Trophoblast cell (in vitro differentiated cells and primary cell): ENCODE measurements around the gene SMURF2.

Experiments
- DNase-seq, 2 donors: peaks; one replicate each; pipeline ENCODE4 v3.0.0-alpha.2; 2016
- H2AFZ ChIP-seq: 2 replicates; pipeline ENCODE4 v1.6.1; 2013; ENCODE audit warnings: low read length, moderate library complexity, mild to moderate bottlenecking; ENCODE audit not compliant: insufficient read depth, poor library complexity
- H2AK5ac ChIP-seq: 2 replicates; pipeline ENCODE4 v1.6.1; 2013; ENCODE audit warnings: mild to moderate bottlenecking, low read length
- H2BK120ac ChIP-seq: 2 replicates; pipeline ENCODE4 v1.6.1; 2013; ENCODE audit warnings: low read length, mild to moderate bottlenecking, moderate library complexity; ENCODE audit not compliant: insufficient read depth, poor library complexity
- H2BK12ac ChIP-seq: 2 replicates; pipeline ENCODE4 v1.6.1; 2013; ENCODE audit warnings: mild to moderate bottlenecking, low read length, moderate library complexity
- H2BK5ac ChIP-seq: 2 replicates; pipeline ENCODE4 v1.6.1; 2013; ENCODE audit warnings: low read length, low read depth, moderate library complexity, mild to moderate bottlenecking; ENCODE audit not compliant: poor library complexity
- H3K14ac ChIP-seq: 2 replicates; pipeline ENCODE4 v1.6.1; 2013; ENCODE audit warnings: mild to moderate bottlenecking, low read length
- H3K18ac ChIP-seq: 2 replicates; pipeline ENCODE4 v1.6.1; 2013; ENCODE audit warnings: mild to moderate bottlenecking, low read length
- H3K23ac ChIP-seq: 2 replicates; pipeline ENCODE4 v1.6.1; 2013; ENCODE audit warnings: low read length
- H3K27ac ChIP-seq: 2 replicates; pipeline ENCODE4 v1.5.1; 2013; ENCODE audit warnings: low read depth, mild to moderate bottlenecking, inconsistent platforms, low read length, moderate library complexity
- H3K27me3 ChIP-seq: 2 replicates; pipeline ENCODE4 v1.6.1; 2013; ENCODE audit warnings: inconsistent platforms, mild to moderate bottlenecking, low read length, moderate library complexity; ENCODE audit not compliant: insufficient read depth
- H3K36me3 ChIP-seq, 2 experiments: 1 replicate in 1 of 2; 2 replicates in 1 of 2; pipeline ENCODE4 v1.6.1; 2013; ENCODE audit warnings: low read length in 2 of 2, mild to moderate bottlenecking in 2 of 2, moderate library complexity in 1 of 2; ENCODE audit not compliant: insufficient read depth in 2 of 2, control insufficient read depth in 1 of 2
- H3K4ac ChIP-seq: 2 replicates; pipeline ENCODE4 v1.6.1; 2013; ENCODE audit warnings: low read depth, mild to moderate bottlenecking, low read length, moderate library complexity
- H3K4me1 ChIP-seq, 2 experiments: 1 replicate in 1 of 2; 2 replicates in 1 of 2; pipeline ENCODE4 v1.6.1; 2013; ENCODE audit warnings: low read length in 2 of 2, mild to moderate bottlenecking in 2 of 2, moderate library complexity in 1 of 2; ENCODE audit not compliant: insufficient read depth in 2 of 2, control insufficient read depth in 1 of 2
- H3K4me2 ChIP-seq: 2 replicates; pipeline ENCODE4 v1.6.1; 2013; ENCODE audit warnings: inconsistent platforms, mild to moderate bottlenecking, low read length, moderate library complexity
- H3K4me3 ChIP-seq: 2 replicates; pipeline ENCODE4 v1.5.1; 2013; ENCODE audit warnings: mild to moderate bottlenecking, low read depth, low read length, inconsistent platforms
- H3K79me1 ChIP-seq: one replicate; pipeline ENCODE4 v1.6.1; 2013; ENCODE audit warnings: low read length
- H3K79me2 ChIP-seq: 2 replicates; pipeline ENCODE4 v1.6.1; 2013; ENCODE audit warnings: low read length, mild to moderate bottlenecking; ENCODE audit not compliant: control insufficient read depth, insufficient read depth, poor library complexity
- H3K9ac ChIP-seq: 2 replicates; pipeline ENCODE4 v1.6.1; 2013; ENCODE audit warnings: mild to moderate bottlenecking, low read length
- H3K9me3 ChIP-seq: 2 replicates; pipeline ENCODE4 v1.6.1; 2013; ENCODE audit warnings: low read depth, mild to moderate bottlenecking, control low read depth, inconsistent platforms, low read length; ENCODE audit not compliant: insufficient read depth
- H4K12ac ChIP-seq: 2 replicates; pipeline ENCODE4 v1.6.1; 2013; ENCODE audit warnings: low read depth, mild to moderate bottlenecking, low read length, moderate library complexity
- H4K8ac ChIP-seq: 2 replicates; pipeline ENCODE4 v1.6.1; 2013; ENCODE audit warnings: low read depth, mild to moderate bottlenecking, low read length, moderate library complexity
- H4K91ac ChIP-seq: one replicate; pipeline ENCODE4 v1.6.1; 2013; ENCODE audit warnings: low read depth, mild to moderate bottlenecking, low read length, moderate library complexity
- WGBS: extraction: QIAGEN DNeasy Blood & Tissue Kit; methylation state at CpG from one replicate; pipeline ENCODE4 v1.1.7; 2013; ENCODE audit warnings: missing lambda C conversion rate; ENCODE audit not compliant: insufficient read length, insufficient coverage; ENCODE audit errors: extremely low coverage; 5-methylcytosine and 5-hydroxymethylcytosine counted together

The SMURF2 gene

DNA sequence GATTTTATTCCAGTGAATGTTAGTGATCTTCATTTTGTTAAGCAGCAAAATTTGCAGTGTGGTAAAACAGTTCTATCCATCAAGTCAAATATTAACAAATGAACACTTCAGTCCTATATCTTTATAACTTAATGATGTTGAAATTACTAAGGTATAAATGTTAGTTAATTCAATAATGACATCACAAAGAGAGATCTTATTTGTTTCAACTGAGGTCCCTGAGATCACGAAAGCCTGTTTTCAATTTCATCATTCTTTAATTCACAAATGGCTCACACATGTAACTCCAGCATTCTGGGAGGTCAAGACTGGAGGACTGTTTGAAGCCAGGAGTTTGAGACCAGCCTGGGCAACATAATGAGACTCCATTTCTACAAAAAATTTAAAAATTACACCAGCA lies 13.9 kb downstream of the SMURF2 start:
- Histone ChIP-seq H3K4me1 (no peaks in the 10 kb centered on the region), H2AK5ac (no peak overlapping the region), H2AFZ (no peak overlapping the region), H3K9me3 (no peaks in the 10 kb centered on the region), H2BK12ac (no peak overlapping the region), H2BK5ac (no peak overlapping the region), H3K9ac (no peak overlapping the region), H3K27ac (no peak overlapping the region), H3K14ac (no peak overlapping the region), H3K79me1 (no peaks in the 10 kb centered on the region), H3K23ac (no peak overlapping the region), H3K27me3 (no peaks in the 10 kb centered on the region), H4K91ac (no peak overlapping the region), H3K36me3 (peaks cover 3 to 8% of the 10 kb centered on the region in 2 experiments), H3K4me3 (no peak overlapping the region), H3K79me2 (peaks cover 5% of the 10 kb centered on the region), H4K12ac (no peak overlapping the region), H4K8ac (no peak overlapping the region), H3K4me2 (no peak overlapping the region), H2BK120ac (no peak overlapping the region), H3K4ac (no peak overlapping the region), H3K18ac (no peak overlapping the region)
- WGBS: no CpG with 5 or more reads among the region's 1 CpG
- DNase-seq: no peak

DNA sequence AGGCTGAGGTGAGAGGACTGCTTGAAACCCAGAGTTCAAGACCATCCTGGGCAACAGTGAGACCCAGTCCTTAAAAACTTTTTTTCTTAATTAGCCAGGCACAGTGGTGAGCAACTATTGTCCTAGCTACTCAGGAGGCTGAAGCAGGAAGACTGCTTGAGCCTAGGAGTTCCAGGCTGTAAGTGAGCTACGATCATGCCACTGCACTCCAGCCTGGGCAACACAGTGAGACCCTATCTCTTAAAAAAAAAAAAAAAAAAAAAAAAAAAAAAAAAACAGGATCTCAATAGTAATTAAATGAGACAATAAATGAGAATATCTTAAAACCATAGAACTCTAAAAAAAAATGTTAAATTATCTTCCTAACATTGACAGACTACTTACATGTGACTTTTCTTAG lies 14.3 kb downstream of the SMURF2 start:
- H3K4me3 ChIP-seq: no peak overlapping the region
- no peak overlapping the region for H2BK12ac ChIP-seq
- H4K8ac ChIP-seq: no peak overlapping the region
- no peak overlapping the region for H3K4ac ChIP-seq
- H3K14ac ChIP-seq: no peak overlapping the region
- no peak overlapping the region for H2AK5ac ChIP-seq
- no peak overlapping the region for H4K91ac ChIP-seq
- peaks cover 5% of the 10 kb centered on the region for H3K79me2 ChIP-seq
- no peak overlapping the region for H3K9ac ChIP-seq
- H2AFZ ChIP-seq: no peak overlapping the region
- no peak overlapping the region for H2BK120ac ChIP-seq
- no peak overlapping the region for H3K23ac ChIP-seq
- no peak overlapping the region for H3K18ac ChIP-seq
- no peak overlapping the region for H3K4me2 ChIP-seq
- H3K27me3 ChIP-seq: no peaks in the 10 kb centered on the region
- H3K36me3 ChIP-seq: peaks cover 5 to 9% of the 10 kb centered on the region in 2 experiments
- H3K27ac ChIP-seq: no peak overlapping the region
- no peak overlapping the region for H4K12ac ChIP-seq
- no peaks in the 10 kb centered on the region for H3K4me1 ChIP-seq
- H3K9me3 ChIP-seq: no peaks in the 10 kb centered on the region
- WGBS: no CpG with 5 or more reads among the region's 1 CpG
- H3K79me1 ChIP-seq: no peaks in the 10 kb centered on the region
- no peak overlapping the region for H2BK5ac ChIP-seq
- DNase-seq: no peak

DNA sequence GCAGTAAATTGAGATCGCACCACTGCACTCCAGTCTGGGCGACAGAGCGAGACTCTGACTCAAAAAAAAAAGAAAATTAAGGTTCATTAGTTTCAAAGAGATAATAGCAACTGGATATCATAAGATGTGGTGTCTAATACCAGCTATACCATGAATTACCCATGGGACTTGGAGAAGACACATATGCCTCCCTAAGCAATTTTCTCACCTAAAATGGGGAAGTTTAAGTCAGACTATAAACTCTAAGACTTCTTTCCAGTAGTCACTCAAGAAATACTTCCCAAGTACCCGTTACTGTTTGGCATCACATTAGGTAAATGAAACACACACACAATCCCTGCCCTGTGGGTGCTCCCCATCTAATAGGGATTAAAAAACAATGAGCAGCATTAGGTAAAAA lies 22.6 kb downstream of the SMURF2 start:
- Histone ChIP-seq H3K23ac (no peak overlapping the region), H3K79me2 (peaks cover 2% of the 10 kb centered on the region), H2AFZ (no peak overlapping the region), H3K4me1 (no peaks in the 10 kb centered on the region), H4K12ac (no peak overlapping the region), H3K9ac (no peak overlapping the region), H3K27ac (no peak overlapping the region), H3K18ac (no peak overlapping the region), H2AK5ac (no peak overlapping the region), H2BK12ac (no peak overlapping the region), H3K4me2 (no peak overlapping the region), H2BK5ac (no peak overlapping the region), H2BK120ac (no peak overlapping the region), H4K8ac (no peak overlapping the region), H3K36me3 (peaks cover 10 to 14% of the 10 kb centered on the region in 2 experiments), H3K4ac (peak overlapping the region; percentile 62), H3K4me3 (no peak overlapping the region), H3K79me1 (no peaks in the 10 kb centered on the region), H4K91ac (no peak overlapping the region), H3K14ac (no peak overlapping the region), H3K9me3 (no peaks in the 10 kb centered on the region), H3K27me3 (no peaks in the 10 kb centered on the region)
- WGBS: no CpG with 5 or more reads among the region's 4 CpGs
- DNase-seq: no peak

DNA sequence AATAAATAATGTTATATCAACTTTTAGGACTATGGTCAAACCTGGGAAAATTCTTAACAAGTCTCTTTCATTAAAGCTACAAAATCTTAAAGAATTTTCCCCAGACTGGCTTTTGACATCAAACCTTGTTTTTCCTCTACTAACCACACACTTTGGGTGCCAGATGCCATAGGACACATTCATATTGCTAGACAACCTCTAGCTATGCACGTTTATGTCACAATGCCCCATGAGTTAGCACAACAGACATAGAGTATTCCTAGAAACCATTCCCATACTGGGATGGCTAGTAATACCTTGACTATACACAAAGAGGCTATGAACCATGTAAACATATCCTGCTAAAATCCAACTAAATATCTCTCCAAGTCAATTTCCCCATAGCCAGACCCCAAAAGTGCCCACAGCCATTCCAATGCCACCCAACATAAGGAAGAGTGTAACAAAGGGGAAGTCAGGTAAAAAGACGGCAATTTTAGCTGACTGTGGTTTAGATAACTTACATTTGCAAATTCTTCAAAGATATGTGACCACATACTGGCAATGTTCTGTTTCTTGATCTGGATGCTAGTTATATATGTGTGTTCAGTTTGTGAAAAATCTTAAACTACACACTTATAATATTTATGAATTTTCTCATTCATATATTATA lies 23.4 kb downstream of the SMURF2 start:
- Histone ChIP-seq H3K79me1 (no peaks in the 10 kb centered on the region), H3K23ac (no peak overlapping the region), H3K9me3 (no peaks in the 10 kb centered on the region), H3K27ac (no peak overlapping the region), H3K4ac (no peak overlapping the region), H3K18ac (no peak overlapping the region), H2BK12ac (no peak overlapping the region), H4K12ac (no peak overlapping the region), H3K4me3 (no peak overlapping the region), H4K91ac (no peak overlapping the region), H3K4me1 (no peaks in the 10 kb centered on the region), H3K36me3 (peaks cover 6 to 11% of the 10 kb centered on the region in 2 experiments), H3K14ac (no peak overlapping the region), H3K27me3 (no peaks in the 10 kb centered on the region), H3K9ac (no peak overlapping the region), H2AFZ (no peak overlapping the region), H2BK120ac (no peak overlapping the region), H4K8ac (no peak overlapping the region), H3K79me2 (peaks cover 3% of the 10 kb centered on the region), H2AK5ac (no peak overlapping the region), H3K4me2 (no peak overlapping the region), H2BK5ac (no peak overlapping the region)
- DNase-seq: no peak
- no CpG with 5 or more reads among the region's 2 CpGs for WGBS
